ENCODE data around the gene CYP1A2.

Gene CYP1A2

GRCh38 chr15:74794248-74794969, 45.8 kb downstream of the CYP1A2 start:
- H3K27ac ChIP-seq: no peak overlapping the region

GRCh38 chr15:74794970-74795349, 46.3 kb downstream of the CYP1A2 start:
- no peak for TF ChIP-seq CTCF (conservative IDR thresholded peaks at IDR 0.05)
- no peak overlapping the region for H3K27ac ChIP-seq

More at GRCh38 chr15:74794248-74794969, 45.8 kb downstream of the CYP1A2 start:
- TF ChIP-seq CTCF (conservative IDR thresholded peaks at IDR 0.05): no peak

GRCh38 chr15:74795966-74796625, 47.5 kb downstream of the CYP1A2 start:
- TF ChIP-seq CTCF (conservative IDR thresholded peaks at IDR 0.05): no peak
- no peak overlapping the region for H3K27ac ChIP-seq

GRCh38 chr15:74798388-74799254, 50.0 kb downstream of the CYP1A2 start:
- peak overlapping the region; percentile 48 for H3K27ac ChIP-seq
- peak; percentile 48 for TF ChIP-seq CTCF (conservative IDR thresholded peaks at IDR 0.05)

- TF ChIP-seq CTCF (conservative IDR thresholded peaks at IDR 0.05): no peak
- H3K27ac ChIP-seq: peak overlapping the region; percentile 48
These were observed 50.7 kb downstream of the CYP1A2 start for GRCh38 chr15:74799255-74799855.

- peak overlapping the region; percentile 48 for H3K27ac ChIP-seq
- TF ChIP-seq CTCF (conservative IDR thresholded peaks at IDR 0.05): peak; percentile 99
These were observed 51.4 kb downstream of the CYP1A2 start for GRCh38 chr15:74799856-74800558.

Data from VCaP (cell line).